ENCODE measurements around the gene OR1L6. TPM values are rescaled to one million over a fixed set of nuclear protein-coding genes. Genes with fewer than 3 reads are reported as not detected.
A peak's percentile ranks its signal among the peaks of the same experiment; 100 is the strongest.

Gene OR1L6
- total RNA-seq, 1 experiment from 2014 or later = not detected

DNA sequence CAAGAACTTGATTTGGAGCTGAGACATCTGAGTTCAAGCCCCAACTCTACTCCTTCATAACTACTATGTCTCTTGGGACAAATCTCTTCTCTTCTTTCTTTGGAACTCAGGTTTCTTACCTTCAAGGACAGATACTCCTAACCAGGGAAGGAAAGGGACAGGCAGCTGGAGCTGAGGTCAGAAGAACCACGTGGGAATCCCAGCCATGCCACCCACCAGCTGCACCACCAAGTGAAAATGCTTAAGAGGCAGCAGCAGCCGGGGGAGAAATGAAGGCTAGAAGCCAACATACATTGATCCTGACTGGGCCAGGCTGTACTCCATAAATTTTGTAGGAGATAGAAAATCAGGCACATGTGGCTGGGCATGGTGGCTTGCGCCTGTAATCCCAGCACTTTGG lies 37.1 kb downstream of the OR1L6 start:
- no peaks in the 10 kb centered on the region for H4K20me1 ChIP-seq (ENCODE audit: low read length)
- H3K4me3 ChIP-seq (ENCODE audit: low read length) = no peak overlapping the region
- DNase-seq (no peak), ATAC-seq (no peak)
- H3K27ac ChIP-seq (ENCODE audit: low read length) = no peak overlapping the region
- no peak overlapping the region for H3K4me2 ChIP-seq (ENCODE audit: low read length)
- H3K79me2 ChIP-seq (ENCODE audit: low read length) = no peaks in the 10 kb centered on the region
- TF ChIP-seq EZH2 (IDR thresholded peaks at IDR 0.05; ENCODE audit: low read length, unreplicated experiment) (no peak), EZH2phosphoT487 (IDR thresholded peaks at IDR 0.05; ENCODE audit: borderline replicate concordance, low read length) (no peak)
- TF ChIP-seq, protein P1, sequence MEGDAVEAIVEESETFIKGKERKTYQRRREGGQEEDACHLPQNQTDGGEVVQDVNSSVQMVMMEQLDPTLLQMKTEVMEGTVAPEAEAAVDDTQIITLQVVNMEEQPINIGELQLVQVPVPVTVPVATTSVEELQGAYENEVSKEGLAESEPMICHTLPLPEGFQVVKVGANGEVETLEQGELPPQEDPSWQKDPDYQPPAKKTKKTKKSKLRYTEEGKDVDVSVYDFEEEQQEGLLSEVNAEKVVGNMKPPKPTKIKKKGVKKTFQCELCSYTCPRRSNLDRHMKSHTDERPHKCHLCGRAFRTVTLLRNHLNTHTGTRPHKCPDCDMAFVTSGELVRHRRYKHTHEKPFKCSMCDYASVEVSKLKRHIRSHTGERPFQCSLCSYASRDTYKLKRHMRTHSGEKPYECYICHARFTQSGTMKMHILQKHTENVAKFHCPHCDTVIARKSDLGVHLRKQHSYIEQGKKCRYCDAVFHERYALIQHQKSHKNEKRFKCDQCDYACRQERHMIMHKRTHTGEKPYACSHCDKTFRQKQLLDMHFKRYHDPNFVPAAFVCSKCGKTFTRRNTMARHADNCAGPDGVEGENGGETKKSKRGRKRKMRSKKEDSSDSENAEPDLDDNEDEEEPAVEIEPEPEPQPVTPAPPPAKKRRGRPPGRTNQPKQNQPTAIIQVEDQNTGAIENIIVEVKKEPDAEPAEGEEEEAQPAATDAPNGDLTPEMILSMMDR (conservative IDR thresholded peaks at IDR 0.05; ENCODE audit: low read depth, low read length) = no peak
- ChIA-PET CTCF (no interaction called here), POLR2A (ENCODE audit: unreplicated experiment) (no interaction called here)
- intact Hi-C loops (cut with micrococcal nuclease) = no loop called here
- H3K27me3 ChIP-seq (ENCODE audit: low read length) = no peaks in the 10 kb centered on the region
- no peaks in the 10 kb centered on the region for H3K9me2 ChIP-seq (replicated peaks; ENCODE audit: low read length)
- H3K9ac ChIP-seq (ENCODE audit: low read length) = no peak overlapping the region
- BruUV-seq (replicated peaks) = no TSS peak
- no peaks in the 10 kb centered on the region for H3K36me3 ChIP-seq (ENCODE audit: low read depth, low read length)
- no peak overlapping the region for H2AFZ ChIP-seq (ENCODE audit: low read length)
- H3K9me3 ChIP-seq (ENCODE audit: low read length) = no peaks in the 10 kb centered on the region
- H3K4me1 ChIP-seq (ENCODE audit: insufficient read depth, low read length) = peaks cover 12% of the 10 kb centered on the region; the same call in 1 of the 2 replicates
- no peaks in the 10 kb centered on the region for H3F3A ChIP-seq (ENCODE audit: low read length, unreplicated experiment)

DNA sequence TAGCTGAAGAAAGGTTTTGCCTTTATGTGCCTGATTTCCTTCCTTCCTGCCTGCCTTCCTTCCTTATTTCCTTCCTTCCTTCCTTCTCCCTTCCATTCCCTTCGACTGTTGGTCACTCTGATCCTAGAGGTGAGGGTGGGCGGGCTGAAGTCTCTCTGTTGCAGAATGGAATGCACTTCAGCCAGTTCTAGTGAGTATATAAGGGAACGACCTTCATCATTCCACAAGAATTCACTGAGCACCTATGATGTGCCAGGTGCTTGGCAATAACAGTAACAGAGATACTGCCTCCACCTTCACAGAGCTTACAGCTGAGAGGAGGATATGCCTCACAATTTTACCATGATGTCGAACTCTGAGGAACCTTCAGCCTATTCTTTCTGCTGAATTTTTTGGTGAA lies 37.9 kb downstream of the OR1L6 start:
- no TSS peak for BruUV-seq (replicated peaks)
- Histone ChIP-seq H3K27ac (ENCODE audit: low read length) (no peak overlapping the region), H3K9ac (ENCODE audit: low read length) (no peak overlapping the region), H3K9me3 (ENCODE audit: low read length) (no peaks in the 10 kb centered on the region), H3K36me3 (ENCODE audit: low read depth, low read length) (no peaks in the 10 kb centered on the region), H4K20me1 (ENCODE audit: low read length) (no peaks in the 10 kb centered on the region), H3K4me2 (ENCODE audit: low read length) (no peak overlapping the region), H3F3A (ENCODE audit: low read length, unreplicated experiment) (no peaks in the 10 kb centered on the region), H3K4me1 (ENCODE audit: insufficient read depth, low read length) (peaks cover 12% of the 10 kb centered on the region; the same call in 1 of the 2 replicates), H2AFZ (ENCODE audit: low read length) (no peak overlapping the region), H3K27me3 (ENCODE audit: low read length) (no peaks in the 10 kb centered on the region), H3K9me2 (replicated peaks; ENCODE audit: low read length) (no peaks in the 10 kb centered on the region), H3K79me2 (ENCODE audit: low read length) (no peaks in the 10 kb centered on the region), H3K4me3 (ENCODE audit: low read length) (no peak overlapping the region)
- TF ChIP-seq EZH2phosphoT487 (IDR thresholded peaks at IDR 0.05; ENCODE audit: borderline replicate concordance, low read length) (no peak), EZH2 (IDR thresholded peaks at IDR 0.05; ENCODE audit: low read length, unreplicated experiment) (no peak)
- TF ChIP-seq, protein P1 (conservative IDR thresholded peaks at IDR 0.05; ENCODE audit: low read depth, low read length) = no peak
- intact Hi-C loops (cut with micrococcal nuclease) = no loop called here
- ATAC-seq = no peak
- POLR2A ChIA-PET (ENCODE audit: unreplicated experiment) = no interaction called here
- CTCF ChIA-PET = no interaction called here
- DNase-seq = peak; percentile 25

GRCh38 chr9:122781671-122782070 lies 39.6 kb downstream of the OR1L6 start:
- Histone ChIP-seq H3K9ac (ENCODE audit: low read length) (no peak overlapping the region), H3K4me2 (ENCODE audit: low read length) (no peak overlapping the region), H3K27me3 (ENCODE audit: low read length) (no peaks in the 10 kb centered on the region), H3K4me3 (ENCODE audit: low read length) (no peak overlapping the region), H3K36me3 (ENCODE audit: low read depth, low read length) (no peaks in the 10 kb centered on the region), H3K9me2 (replicated peaks; ENCODE audit: low read length) (no peaks in the 10 kb centered on the region), H3K4me1 (ENCODE audit: insufficient read depth, low read length) (peaks cover 12% of the 10 kb centered on the region; the same call in 1 of the 2 replicates), H3K27ac (ENCODE audit: low read length) (no peak overlapping the region), H3K79me2 (ENCODE audit: low read length) (no peaks in the 10 kb centered on the region), H3K9me3 (ENCODE audit: low read length) (no peaks in the 10 kb centered on the region), H4K20me1 (ENCODE audit: low read length) (no peaks in the 10 kb centered on the region), H3F3A (ENCODE audit: low read length, unreplicated experiment) (no peaks in the 10 kb centered on the region), H2AFZ (ENCODE audit: low read length) (no peak overlapping the region)
- ATAC-seq (no peak), DNase-seq (no peak)
- TF ChIP-seq EZH2phosphoT487 (IDR thresholded peaks at IDR 0.05; ENCODE audit: borderline replicate concordance, low read length) = no peak
- TF ChIP-seq, protein P1 (conservative IDR thresholded peaks at IDR 0.05; ENCODE audit: low read depth, low read length) = no peak
- no peak for TF ChIP-seq EZH2 (IDR thresholded peaks at IDR 0.05; ENCODE audit: low read length, unreplicated experiment)
- CTCF ChIA-PET = no interaction called here
- BruUV-seq (replicated peaks) = no TSS peak
- intact Hi-C loops (cut with micrococcal nuclease) = no loop called here
- POLR2A ChIA-PET (ENCODE audit: unreplicated experiment) = no interaction called here
